ENCODE data around the gene TBC1D5. TPM values are rescaled to one million over a fixed set of nuclear protein-coding genes. Genes with fewer than 3 reads are reported as not detected.

TBC1D5 gene
- total RNA-seq, 1 experiment from 2014 or later: 30.4 TPM

GRCh38 chr3:17442332-17443049 lies 299.9 kb downstream of the TBC1D5 start:
- no peak for DNase-seq (ENCODE audit: low read depth, low spot score)
- Histone ChIP-seq H3K27ac (ENCODE audit: low read length) (no peak overlapping the region), H3K9me3 (ENCODE audit: control insufficient read depth, insufficient read depth, low read depth, low read length) (no peaks in the 10 kb centered on the region), H3K36me3 (ENCODE audit: control insufficient read depth, insufficient read depth, low read length) (no peaks in the 10 kb centered on the region), H3K27me3 (ENCODE audit: control insufficient read depth, insufficient read depth, low read length) (no peaks in the 10 kb centered on the region), H3K4me1 (ENCODE audit: control insufficient read depth, insufficient read depth, low read length) (no peaks in the 10 kb centered on the region), H3K4me3 (ENCODE audit: low read depth in 2 of 2, low read length in 2 of 2) (no peak overlapping the region)
- TF ChIP-seq POLR2AphosphoS5 (IDR thresholded peaks at IDR 0.05; ENCODE audit: low read depth, low read length) (no peak), CTCF (IDR thresholded peaks at IDR 0.05) (no peak), TCF7L2 (IDR thresholded peaks at IDR 0.05; ENCODE audit: low read depth, low read length) (no peak), SIN3A (IDR thresholded peaks at IDR 0.05; ENCODE audit: borderline replicate concordance, insufficient read depth, low read depth, low read length) (no peak)
- TF ChIP-seq, protein P1, sequence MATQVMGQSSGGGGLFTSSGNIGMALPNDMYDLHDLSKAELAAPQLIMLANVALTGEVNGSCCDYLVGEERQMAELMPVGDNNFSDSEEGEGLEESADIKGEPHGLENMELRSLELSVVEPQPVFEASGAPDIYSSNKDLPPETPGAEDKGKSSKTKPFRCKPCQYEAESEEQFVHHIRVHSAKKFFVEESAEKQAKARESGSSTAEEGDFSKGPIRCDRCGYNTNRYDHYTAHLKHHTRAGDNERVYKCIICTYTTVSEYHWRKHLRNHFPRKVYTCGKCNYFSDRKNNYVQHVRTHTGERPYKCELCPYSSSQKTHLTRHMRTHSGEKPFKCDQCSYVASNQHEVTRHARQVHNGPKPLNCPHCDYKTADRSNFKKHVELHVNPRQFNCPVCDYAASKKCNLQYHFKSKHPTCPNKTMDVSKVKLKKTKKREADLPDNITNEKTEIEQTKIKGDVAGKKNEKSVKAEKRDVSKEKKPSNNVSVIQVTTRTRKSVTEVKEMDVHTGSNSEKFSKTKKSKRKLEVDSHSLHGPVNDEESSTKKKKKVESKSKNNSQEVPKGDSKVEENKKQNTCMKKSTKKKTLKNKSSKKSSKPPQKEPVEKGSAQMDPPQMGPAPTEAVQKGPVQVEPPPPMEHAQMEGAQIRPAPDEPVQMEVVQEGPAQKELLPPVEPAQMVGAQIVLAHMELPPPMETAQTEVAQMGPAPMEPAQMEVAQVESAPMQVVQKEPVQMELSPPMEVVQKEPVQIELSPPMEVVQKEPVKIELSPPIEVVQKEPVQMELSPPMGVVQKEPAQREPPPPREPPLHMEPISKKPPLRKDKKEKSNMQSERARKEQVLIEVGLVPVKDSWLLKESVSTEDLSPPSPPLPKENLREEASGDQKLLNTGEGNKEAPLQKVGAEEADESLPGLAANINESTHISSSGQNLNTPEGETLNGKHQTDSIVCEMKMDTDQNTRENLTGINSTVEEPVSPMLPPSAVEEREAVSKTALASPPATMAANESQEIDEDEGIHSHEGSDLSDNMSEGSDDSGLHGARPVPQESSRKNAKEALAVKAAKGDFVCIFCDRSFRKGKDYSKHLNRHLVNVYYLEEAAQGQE (IDR thresholded peaks at IDR 0.05; ENCODE audit: insufficient read depth in 1 of 2, low read depth in 2 of 2, low read length in 1 of 2): no peak
- intact Hi-C loops (cut with micrococcal nuclease; ENCODE audit: unreplicated experiment): loop anchor here (5.0 kb wide), 1 partner anchor 595 kb away; no protein-coding TSS in a partner anchor
- CTCF ChIA-PET: no interaction called here
- POLR2A ChIA-PET: no interaction called here
- BruUV-seq (replicated peaks): no TSS peak
- no peak for ATAC-seq
- in situ Hi-C loops (cut with HindIII; ENCODE audit: low pct_unique_long_range_greater_than_20kb, low sequenced_read_pairs): no loop called here

DNA sequence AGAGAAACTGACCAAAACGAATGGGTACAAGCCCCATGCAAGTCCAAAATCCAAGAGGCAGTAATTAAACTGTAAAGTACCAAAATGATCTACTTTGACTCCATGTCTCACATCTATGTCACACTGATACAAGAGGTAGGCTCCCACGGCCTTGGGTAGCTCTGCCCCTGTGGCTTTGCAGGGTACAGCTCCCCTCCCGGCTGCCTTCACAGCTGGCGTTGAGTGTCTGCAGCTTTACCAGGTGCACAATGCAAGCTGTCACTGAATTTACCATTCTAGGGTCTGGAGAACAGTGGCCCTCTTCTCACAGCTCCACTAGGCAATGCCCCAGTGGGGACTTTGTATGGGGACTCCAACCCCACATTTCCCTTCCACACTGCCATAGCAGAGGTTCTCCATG lies 308.6 kb downstream of the TBC1D5 start:
- DNase-seq (ENCODE audit: low read depth, low spot score) (no peak), ATAC-seq (no peak)
- Histone ChIP-seq H3K27ac (ENCODE audit: low read length) (no peak overlapping the region), H3K4me1 (ENCODE audit: control insufficient read depth, insufficient read depth, low read length) (no peaks in the 10 kb centered on the region), H3K27me3 (ENCODE audit: control insufficient read depth, insufficient read depth, low read length) (no peaks in the 10 kb centered on the region), H3K4me3 (ENCODE audit: low read depth in 2 of 2, low read length in 2 of 2) (no peak overlapping the region), H3K36me3 (ENCODE audit: control insufficient read depth, insufficient read depth, low read length) (no peaks in the 10 kb centered on the region), H3K9me3 (ENCODE audit: control insufficient read depth, insufficient read depth, low read depth, low read length) (no peaks in the 10 kb centered on the region)
- in situ Hi-C loops (cut with HindIII; ENCODE audit: low pct_unique_long_range_greater_than_20kb, low sequenced_read_pairs): no loop called here
- intact Hi-C loops (cut with micrococcal nuclease; ENCODE audit: unreplicated experiment): no loop called here
- BruUV-seq (replicated peaks): no TSS peak
- TF ChIP-seq SIN3A (IDR thresholded peaks at IDR 0.05; ENCODE audit: borderline replicate concordance, insufficient read depth, low read depth, low read length) (no peak), CTCF (IDR thresholded peaks at IDR 0.05) (no peak), POLR2AphosphoS5 (IDR thresholded peaks at IDR 0.05; ENCODE audit: low read depth, low read length) (no peak), TCF7L2 (IDR thresholded peaks at IDR 0.05; ENCODE audit: low read depth, low read length) (no peak)
- TF ChIP-seq, protein P1 (IDR thresholded peaks at IDR 0.05; ENCODE audit: insufficient read depth in 1 of 2, low read depth in 2 of 2, low read length in 1 of 2): no peak
- POLR2A ChIA-PET: no interaction called here
- CTCF ChIA-PET: no interaction called here

Data from Panc1 (cell line).